Vein endothelial cell (primary cell): ENCODE data around the gene ANOS1. TPM values are rescaled to one million over a fixed set of nuclear protein-coding genes. Genes with fewer than 3 reads are reported as not detected.

Source experiments
- total RNA-seq: library from RNA; depleted of rRNA; stranded (reverse); fragments of >200 nt; gene quantifications from 2 replicates; pipeline ENCODE4 v1.2.3, GENCODE V29; 2012

Gene ANOS1
- total RNA-seq, result 0.76 and 4.2 TPM in 2 replicates

DNA sequence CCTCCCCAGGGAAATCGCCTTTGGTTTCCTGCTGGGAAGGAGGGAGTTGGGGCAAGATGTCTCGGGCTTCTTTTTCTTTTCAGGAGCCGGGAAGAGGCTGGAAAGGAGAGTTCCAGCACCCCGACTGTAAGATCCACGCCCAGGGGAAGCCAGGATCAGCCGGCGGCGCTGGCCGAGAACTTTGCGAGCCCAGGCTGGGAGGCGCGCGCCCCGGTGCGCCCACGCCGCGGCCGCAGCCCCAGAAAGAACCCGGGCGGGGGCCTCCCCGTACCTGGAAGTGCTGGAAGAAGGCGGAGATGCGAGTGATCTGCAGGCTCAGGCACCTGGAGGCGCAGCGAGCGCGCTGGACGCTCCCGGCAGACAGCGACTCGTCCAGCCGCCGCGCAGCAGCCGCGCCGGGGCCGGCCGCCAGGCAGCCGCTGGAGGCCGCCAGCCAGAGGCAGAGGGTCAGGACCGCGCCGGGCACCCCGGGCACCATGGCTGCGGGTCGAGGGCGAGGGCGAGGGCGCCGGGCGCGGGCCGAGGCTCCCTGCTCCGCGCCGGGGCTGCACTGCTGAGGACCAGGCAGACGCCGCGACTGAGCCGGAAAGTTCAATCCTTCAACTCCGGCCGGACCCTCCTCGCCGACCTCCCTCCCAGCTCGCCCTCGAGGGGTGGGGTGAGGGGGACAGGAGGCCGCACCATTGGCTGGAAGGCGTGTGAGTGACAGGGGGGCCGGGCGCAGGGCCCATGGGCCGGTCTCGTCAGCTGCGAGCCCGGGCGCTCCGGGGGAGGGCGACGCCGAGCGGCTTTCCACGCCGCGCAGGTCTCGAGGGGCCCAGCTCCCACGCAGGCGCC is at the start of gene ANOS1:
Gene ANOS1 (minus strand): TSS at position 579 of the 837 bp plus-strand sequence. CDS start 101 bp downstream, at position 478.

Other genes with a start within 250 kb of the ANOS1 start
- not detected in 2 replicates for gene FAM9A, start 69.2 kb upstream of the ANOS1 start, total RNA-seq